Naive thymus-derived CD4-positive, alpha-beta T cell (primary cell): ENCODE measurements around the gene RNF225. TPM values are rescaled to one million over a fixed set of nuclear protein-coding genes. Genes with fewer than 3 reads are reported as not detected.

ENCODE experiments used
- ATAC-seq: fragments of 150-1000 bp; cut with Tn5 transposase; 2 replicates; pipeline ENCODE4 v1.10.0; 2021; ENCODE audit warnings: mild to moderate bottlenecking, moderate library complexity
- CTCF ChIA-PET: fragments of 350-600 bp; sonication (Branson Sonifier 250); formaldehyde crosslinking; loops from one replicate; lab custom pipeline; 2021; ENCODE audit warnings: antibody characterized with exemption; lab: Charles Lee
- POLR2A ChIA-PET: fragments of 350-600 bp; sonication (Branson Sonifier 250); formaldehyde crosslinking; loops from one replicate; lab custom pipeline; 2021; ENCODE audit warnings: antibody characterized with exemption, inconsistent platforms; lab: Charles Lee
- DNase-seq, 9 donors: peaks; one replicate each; pipeline versions ENCODE4 v3.0.0 to v3.0.0-alpha.2; 2020 to 2022; ENCODE audit warnings: mixed read lengths in 1 of 9
- H3K27ac ChIP-seq: one replicate; pipeline ENCODE4 v1.7.0; 2013; ENCODE audit warnings: mild to moderate bottlenecking, low read depth, low read length, moderate library complexity
- H3K27me3 ChIP-seq, 2 donors: one replicate each; pipeline ENCODE4 v1.7.0; 2013; ENCODE audit warnings: low read length in 2 of 2, mild to moderate bottlenecking in 2 of 2, moderate library complexity in 2 of 2; ENCODE audit not compliant: control insufficient read depth in 2 of 2, insufficient read depth in 2 of 2
- H3K36me3 ChIP-seq, 3 experiments: 1 replicate in 2 of 3; 2 replicates in 1 of 3; pipeline ENCODE4 v1.7.0; 2013; ENCODE audit warnings: low read length in 3 of 3, mild to moderate bottlenecking in 3 of 3, moderate library complexity in 1 of 3; ENCODE audit not compliant: insufficient read depth in 3 of 3, control insufficient read depth in 2 of 3
- H3K4me1 ChIP-seq, 2 donors: one replicate each; pipeline ENCODE4 v1.7.0; 2013; ENCODE audit warnings: low read length in 2 of 2, mild to moderate bottlenecking in 2 of 2, moderate library complexity in 1 of 2; ENCODE audit not compliant: control insufficient read depth in 2 of 2, insufficient read depth in 2 of 2
- H3K4me3 ChIP-seq: 2 replicates; pipeline ENCODE4 v1.7.0; 2013; ENCODE audit warnings: mild to moderate bottlenecking, low read length
- H3K9me3 ChIP-seq, 3 experiments: 1 replicate in 2 of 3; 2 replicates in 1 of 3; pipeline ENCODE4 v1.7.0; 2013; ENCODE audit warnings: low read length in 3 of 3; ENCODE audit not compliant: control insufficient read depth in 2 of 3
- H3K27ac Mint-ChIP-seq, 9 donors: one replicate each; pipeline ENCODE4 v1.8.0; 2020 to 2022; ENCODE audit warnings: mixed read lengths in 9 of 9, mild to moderate bottlenecking in 8 of 9, moderate library complexity in 5 of 9, inconsistent platforms in 2 of 9
- H3K27me3 Mint-ChIP-seq, 5 donors: one replicate each; pipeline ENCODE4 v1.8.0; 2021 to 2022; ENCODE audit warnings: mixed read lengths in 5 of 5, mild to moderate bottlenecking in 1 of 5
- H3K36me3 Mint-ChIP-seq, 5 donors: one replicate each; pipeline ENCODE4 v1.8.0; 2020 to 2022; ENCODE audit warnings: mixed read lengths in 5 of 5, mild to moderate bottlenecking in 3 of 5, inconsistent platforms in 1 of 5
- H3K4me1 Mint-ChIP-seq, 7 donors: one replicate each; pipeline ENCODE4 v1.8.0; 2020 to 2022; ENCODE audit warnings: mixed read lengths in 7 of 7, mild to moderate bottlenecking in 3 of 7, inconsistent platforms in 1 of 7
- H3K4me3 Mint-ChIP-seq, 10 donors: one replicate each; pipeline ENCODE4 v1.8.0; 2020 to 2022; ENCODE audit warnings: mild to moderate bottlenecking in 10 of 10, mixed read lengths in 10 of 10, moderate library complexity in 6 of 10, inconsistent platforms in 2 of 10
- H3K9me3 Mint-ChIP-seq, 11 donors: one replicate each; pipeline ENCODE4 v1.8.0; 2020 to 2022; ENCODE audit warnings: mixed read lengths in 11 of 11, mild to moderate bottlenecking in 4 of 11, inconsistent platforms in 1 of 11, moderate library complexity in 1 of 11
- intact Hi-C, 2 donors: fragments of 100-400 bp; cut with micrococcal nuclease; formaldehyde crosslinking; loops; one replicate each; pipeline ENCODE4 v1.15.1; 2023
- polyA plus RNA-seq, 2 donors: library from polyadenylated mRNA; unstranded; fragments of 300-500 nt; fragmentation: Illumina TruSeq; gene quantifications; one replicate each; pipeline ENCODE4 v1.2.3, GENCODE V29; 2021
- total RNA-seq, 6 experiments: library from RNA in 5 of 6; stranded (reverse) in 5 of 6; gene quantifications; 1 replicate in 5 of 6; 2 replicates in 1 of 6; pipeline ENCODE4 v1.2.3 and lab custom pipeline; 2021 to 2026

RNF225 gene
- total and polyA plus RNA-seq, 7 experiments from 2014 or later: 0.32 to 0.53 (median 0.50) TPM; not detected in 3

GRCh38 chr19:58354478-58355030, 40.9 kb upstream of the RNF225 start:
- Histone ChIP-seq H3K27me3 (no peaks in the 10 kb centered on the region), H3K9me3 (no peaks in the 10 kb centered on the region), H3K27ac (no peak overlapping the region), H3K36me3 (no peaks in the 10 kb centered on the region), H3K4me3 (no peak overlapping the region), H3K4me1 (peaks cover 0 to 6% of the 10 kb centered on the region in 2 donors)
- Mint-ChIP-seq H3K4me3 (peak overlapping the region in 4 of 10 donors; percentile 6 to 51 (median 20)), H3K4me1 (peaks cover 4 to 25% (median 16%) of the 10 kb centered on the region in 7 donors), H3K27ac (no peak overlapping the region), H3K9me3 (peaks cover 0 to 2% (median 0%) of the 10 kb centered on the region in 11 donors), H3K27me3 (peaks cover 0 to 3% (median 0%) of the 10 kb centered on the region in 5 donors), H3K36me3 (peaks cover 2 to 8% (median 3%) of the 10 kb centered on the region in 5 donors)
- intact Hi-C loops: no loop called here
- no peak for DNase-seq
- POLR2A ChIA-PET: interaction anchor here (0.6 to 3.4 kb wide), 2 partner anchors 8 to 32 kb away, joined by 3 to 12 read pairs; no protein-coding TSS in a partner anchor
- ATAC-seq: no peak
- CTCF ChIA-PET: no interaction called here

- intact Hi-C loops: no loop called here
- H3K4me3 ChIP-seq: no peak overlapping the region
- Mint-ChIP-seq H3K36me3 (peaks cover 0 to 6% (median 0%) of the 10 kb centered on the region in 5 donors), H3K4me1 (peaks cover 2 to 22% (median 13%) of the 10 kb centered on the region in 7 donors), H3K9me3 (no peaks in the 10 kb centered on the region), H3K27me3 (peaks cover 0 to 3% (median 0%) of the 10 kb centered on the region in 5 donors), H3K4me3 (peak overlapping the region; percentile 25 to 78 (median 60)), H3K27ac (peak overlapping the region in 2 of 9 donors; percentile 28 to 40)
- ATAC-seq: no peak
- no peaks in the 10 kb centered on the region for H3K27me3 ChIP-seq
- ChIA-PET POLR2A (interaction anchor here (0.6 to 3.4 kb wide), 4 partner anchors 8 to 172 kb away, joined by 3 to 12 read pairs (median 4); partner anchors contain the start of gene ZNF274), CTCF (no interaction called here)
- H3K9me3 ChIP-seq: no peaks in the 10 kb centered on the region
- no peaks in the 10 kb centered on the region for H3K36me3 ChIP-seq
- peaks cover 0 to 6% of the 10 kb centered on the region in 2 donors for H3K4me1 ChIP-seq
- no peak overlapping the region for H3K27ac ChIP-seq
- no peak for DNase-seq
These were observed 40.1 kb upstream of the RNF225 start for GRCh38 chr19:58355215-58355796.

GRCh38 chr19:58355908-58356765, 39.3 kb upstream of the RNF225 start:
- Histone ChIP-seq H3K4me1 (peaks cover 0 to 6% of the 10 kb centered on the region in 2 donors), H3K27me3 (no peaks in the 10 kb centered on the region), H3K4me3 (peak overlapping the region; percentile 57), H3K27ac (peak overlapping the region; percentile 56), H3K36me3 (no peaks in the 10 kb centered on the region), H3K9me3 (no peaks in the 10 kb centered on the region)
- Mint-ChIP-seq H3K27me3 (peaks cover 0 to 3% (median 0%) of the 10 kb centered on the region in 5 donors), H3K36me3 (peaks cover 0 to 4% (median 0%) of the 10 kb centered on the region in 5 donors), H3K9me3 (no peaks in the 10 kb centered on the region), H3K4me3 (peak overlapping the region; percentile 52 to 78 (median 70)), H3K4me1 (peaks cover 2 to 24% (median 13%) of the 10 kb centered on the region in 7 donors), H3K27ac (peak overlapping the region in 5 of 9 donors; percentile 19 to 58 (median 31))
- DNase-seq (peak; percentile 30 to 63 (median 56)), ATAC-seq (peak; percentile 68)
- intact Hi-C loops: loop anchor here in 1 of 2 donors (1.0 kb wide), 1 partner anchor 9 kb away; no protein-coding TSS in a partner anchor
- POLR2A ChIA-PET: interaction anchor here (0.5 to 3.4 kb wide), 5 partner anchors 8 to 173 kb away, joined by 3 to 12 read pairs (median 4); partner anchors contain the start of gene ZNF274
- CTCF ChIA-PET: interaction anchor here (1.0 kb wide), 1 partner anchor 76 kb away, joined by 3 read pairs; no protein-coding TSS in a partner anchor

GRCh38 chr19:58356766-58357480, 38.5 kb upstream of the RNF225 start:
- Histone ChIP-seq H3K27me3 (no peaks in the 10 kb centered on the region), H3K27ac (peak overlapping the region; percentile 56), H3K4me1 (peaks cover 3 to 10% of the 10 kb centered on the region in 2 donors), H3K36me3 (no peaks in the 10 kb centered on the region), H3K4me3 (peak overlapping the region; percentile 57), H3K9me3 (no peaks in the 10 kb centered on the region)
- ATAC-seq: no peak
- peaks cover 0 to 3% (median 0%) of the 10 kb centered on the region in 5 donors for H3K27me3 Mint-ChIP-seq
- intact Hi-C loops: loop anchor here in 1 of 2 donors (1.0 kb wide), 1 partner anchor 10 kb away; no protein-coding TSS in a partner anchor
- peaks cover 0 to 3% (median 0%) of the 10 kb centered on the region in 5 donors for H3K36me3 Mint-ChIP-seq
- H3K4me3 Mint-ChIP-seq: peak overlapping the region; percentile 52 to 78 (median 70)
- peak overlapping the region in 3 of 9 donors; percentile 23 to 50 (median 45) for H3K27ac Mint-ChIP-seq
- DNase-seq: peak in 1 of 9 donors; percentile 9
- CTCF ChIA-PET: interaction anchor here (1.0 kb wide), 1 partner anchor 77 kb away, joined by 3 read pairs; no protein-coding TSS in a partner anchor
- POLR2A ChIA-PET: interaction anchor here (3.4 kb wide), 1 partner anchor 10 kb away, joined by 12 read pairs; no protein-coding TSS in a partner anchor
- no peaks in the 10 kb centered on the region for H3K9me3 Mint-ChIP-seq
- peaks cover 4 to 32% (median 16%) of the 10 kb centered on the region in 7 donors for H3K4me1 Mint-ChIP-seq

GRCh38 chr19:58357481-58358145, 37.8 kb upstream of the RNF225 start:
- intact Hi-C loops: no loop called here
- H3K36me3 Mint-ChIP-seq: no peaks in the 10 kb centered on the region

More at GRCh38 chr19:58357481-58358145, 37.8 kb upstream of the RNF225 start:
- no peak overlapping the region for H3K27ac Mint-ChIP-seq
- H3K9me3 ChIP-seq: no peaks in the 10 kb centered on the region
- peaks cover 5 to 11% of the 10 kb centered on the region in 2 donors for H3K4me1 ChIP-seq
- H3K4me1 Mint-ChIP-seq: peaks cover 7 to 32% (median 19%) of the 10 kb centered on the region in 7 donors
- no peak overlapping the region for H3K4me3 ChIP-seq
- H3K4me3 Mint-ChIP-seq: peak overlapping the region in 5 of 10 donors; percentile 41 to 78 (median 49)
- ATAC-seq (no peak), DNase-seq (no peak)
- peaks cover 0 to 3% (median 0%) of the 10 kb centered on the region in 5 donors for H3K27me3 Mint-ChIP-seq
- H3K36me3 ChIP-seq: peaks cover 0 to 4% (median 0%) of the 10 kb centered on the region in 3 experiments
- ChIA-PET CTCF (no interaction called here), POLR2A (interaction anchor here (3.4 kb wide), 1 partner anchor 11 kb away, joined by 12 read pairs; no protein-coding TSS in a partner anchor)
- H3K27me3 ChIP-seq: no peaks in the 10 kb centered on the region
- no peaks in the 10 kb centered on the region for H3K9me3 Mint-ChIP-seq
- H3K27ac ChIP-seq: no peak overlapping the region
